SH-SY5Y (cell line): ENCODE data around the gene TFF2.

Experiments
- GATA2 ChIP-seq: IDR thresholded peaks from 2 replicates; pipeline ENCODE4 v1.6.1; 2011; ENCODE audit warnings: mild to moderate bottlenecking, low read depth, low read length
- GATA3 ChIP-seq: IDR thresholded peaks from 2 replicates; pipeline ENCODE4 v1.6.1; 2011; ENCODE audit warnings: low read depth, mild to moderate bottlenecking, low read length, moderate library complexity

DNA sequence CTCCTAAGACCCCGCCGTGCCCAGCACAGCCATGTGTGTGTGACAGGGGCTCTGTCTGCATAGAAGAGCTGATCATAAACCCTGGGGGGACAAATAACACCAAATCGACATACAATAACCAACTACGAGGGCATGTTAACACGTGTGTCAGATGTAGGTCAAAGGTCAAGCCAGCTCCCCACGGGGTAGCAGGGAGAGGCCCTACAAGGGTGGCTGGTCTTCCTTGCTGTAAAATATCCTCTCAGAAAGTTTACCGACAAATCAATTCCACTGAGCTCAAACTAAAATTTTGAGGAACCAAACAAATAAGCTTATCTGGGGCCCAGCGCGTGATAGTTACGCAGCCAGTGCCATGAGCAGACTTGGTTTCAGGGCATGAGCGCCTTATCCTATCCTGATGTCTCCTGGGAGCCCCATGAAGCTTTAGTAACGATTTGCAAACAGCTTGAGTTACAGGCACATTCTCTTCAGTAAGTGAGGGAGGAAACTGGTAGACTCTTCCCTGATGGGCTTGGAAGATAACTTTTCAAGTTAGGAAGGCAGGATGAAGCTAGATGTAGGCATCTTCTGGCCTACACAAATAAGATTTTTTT, 47.7 kb upstream of the TFF2 start:
- no peak for TF ChIP-seq GATA3
- no peak for TF ChIP-seq GATA2
